GM10248 (cell line): ENCODE data around the gene DGKG.

Experiments used
- CTCF ChIA-PET: fragments of 300-600 bp; sonication (Branson Sonifier 250); formaldehyde crosslinking; extraction: SDS; loops from one replicate; lab custom pipeline; 2021; ENCODE audit warnings: antibody characterized with exemption; lab: Yijun Ruan, JAX
- POLR2A ChIA-PET: fragments of 350-650 bp; sonication (Branson Sonifier 250); formaldehyde crosslinking; extraction: SDS; loops from one replicate; lab custom pipeline; 2020; ENCODE audit warnings: antibody characterized with exemption; lab: Yijun Ruan, JAX
- DNase-seq: peaks from one replicate; pipeline ENCODE4 v3.0.0; 2012; ENCODE audit errors: extremely low spot score
- CTCF ChIP-seq: IDR thresholded peaks from 2 replicates; pipeline ENCODE4 v1.5.1; 2012; ENCODE audit warnings: mild to moderate bottlenecking, low read depth; ENCODE audit errors: extremely low read depth, missing control alignments, control extremely low read depth

The DGKG gene

GRCh38 chr3:186108106-186108940 is 253.7 kb downstream of the DGKG start:
- CTCF ChIA-PET = interaction anchor here (1.1 to 1.5 kb wide), 3 partner anchors 10 to 426 kb away, joined by 3 read pairs; no protein-coding TSS in a partner anchor
- POLR2A ChIA-PET = interaction anchor here (1.6 kb wide), 1 partner anchor 462 kb away, joined by 3 read pairs; the partner anchor contains the start of gene DNAJB11
- TF ChIP-seq CTCF = no peak
- DNase-seq = peak; percentile 69

GRCh38 chr3:186107215-186108105 is 254.6 kb downstream of the DGKG start:
- ChIA-PET CTCF (interaction anchor here (1.3 to 1.5 kb wide), 2 partner anchors 11 to 427 kb away, joined by 3 read pairs; no protein-coding TSS in a partner anchor), POLR2A (interaction anchor here (0.6 kb wide), 3 partner anchors 17 to 118 kb away, joined by 3 read pairs; no protein-coding TSS in a partner anchor)
- no peak for TF ChIP-seq CTCF
- peak; percentile 75 for DNase-seq

- ChIA-PET CTCF (interaction anchor here (0.8 to 3.7 kb wide), 6 partner anchors 9 to 162 kb away, joined by 3 to 15 read pairs (median 4); no protein-coding TSS in a partner anchor), POLR2A (no interaction called here)
- TF ChIP-seq CTCF = no peak
- peak; percentile 36 for DNase-seq
Measured at GRCh38 chr3:186105543-186105942, 256.5 kb downstream of the DGKG start.

- CTCF ChIA-PET = interaction anchor here (0.6 to 3.7 kb wide), 3 partner anchors 10 to 370 kb away, joined by 3 to 15 read pairs (median 4); no protein-coding TSS in a partner anchor
- POLR2A ChIA-PET = no interaction called here
- DNase-seq = no peak
- no peak for TF ChIP-seq CTCF
Measured at GRCh38 chr3:186102687-186103086, 259.3 kb downstream of the DGKG start.

- DNase-seq = no peak
- ChIA-PET POLR2A (no interaction called here), CTCF (interaction anchor here (1.0 kb wide), 1 partner anchor 441 kb away, joined by 3 read pairs; no protein-coding TSS in a partner anchor)
- no peak for TF ChIP-seq CTCF
Measured at GRCh38 chr3:186100398-186100797, 261.6 kb downstream of the DGKG start.

GRCh38 chr3:186099178-186099577 is 262.9 kb downstream of the DGKG start:
- POLR2A ChIA-PET = no interaction called here
- CTCF ChIA-PET = no interaction called here
- DNase-seq = no peak
- no peak for TF ChIP-seq CTCF
